OCI-LY1 (cell line): ENCODE data around the gene SLC9A9.
A peak's percentile ranks its signal among the peaks of the same experiment; 100 is the strongest.

ENCODE experiments used
- H2AFZ ChIP-seq: fragments of 200-600 bp; sonication (generic), shearing (Covaris generic); 2 replicates; pipeline ENCODE4 v1.6.0; 2014; ENCODE audit warnings: antibody characterized with exemption, mild to moderate bottlenecking, low read length
- H3F3A ChIP-seq: fragments of 200-600 bp; sonication (generic), shearing (Covaris generic); 2 replicates; pipeline ENCODE4 v1.6.0; 2014; ENCODE audit warnings: mild to moderate bottlenecking, antibody characterized with exemption, low read length, moderate library complexity; ENCODE audit not compliant: insufficient read depth
- H3K27ac ChIP-seq: fragments of 200-600 bp; sonication (generic); 2 replicates; pipeline ENCODE4 v1.5.1; 2014; ENCODE audit warnings: low read length, mixed run types, mild to moderate bottlenecking, low read depth; ENCODE audit not compliant: poor library complexity, severe bottlenecking
- H3K27me3 ChIP-seq: fragments of 200-600 bp; sonication (generic); 2 replicates; pipeline ENCODE4 v1.6.0; 2014; ENCODE audit warnings: antibody characterized with exemption, mild to moderate bottlenecking, low read length, moderate library complexity; ENCODE audit not compliant: insufficient read depth
- H3K36me3 ChIP-seq: fragments of 200-600 bp; sonication (generic); 2 replicates; pipeline ENCODE4 v1.6.1; 2014; ENCODE audit warnings: mild to moderate bottlenecking, antibody characterized with exemption, low read length, moderate library complexity, mixed read lengths; ENCODE audit not compliant: insufficient read depth
- H3K4me1 ChIP-seq: fragments of 200-600 bp; sonication (generic); 2 replicates; pipeline ENCODE4 v1.5.1; 2014; ENCODE audit warnings: mild to moderate bottlenecking, low read length, moderate library complexity; ENCODE audit not compliant: insufficient read depth, severe bottlenecking
- H3K4me2 ChIP-seq: fragments of 200-600 bp; sonication (generic), shearing (Covaris generic); 2 replicates; pipeline ENCODE4 v1.6.1; 2014; ENCODE audit warnings: low read length
- H3K4me3 ChIP-seq: fragments of 200-600 bp; sonication (generic); 2 replicates; pipeline ENCODE4 v1.5.1; 2014; ENCODE audit warnings: low read length, low read depth, mild to moderate bottlenecking, mixed read lengths; ENCODE audit not compliant: poor library complexity, severe bottlenecking
- H3K79me2 ChIP-seq: fragments of 200-600 bp; shearing (Covaris generic); 2 replicates; pipeline ENCODE4 v1.6.1; 2016; ENCODE audit warnings: mixed run types, low read length, mixed read lengths; ENCODE audit not compliant: insufficient read depth
- H3K9ac ChIP-seq: fragments of 200-600 bp; sonication (generic), shearing (Covaris generic); 2 replicates; pipeline ENCODE4 v1.6.1; 2014; ENCODE audit warnings: mild to moderate bottlenecking, low read length, mixed read lengths
- H3K9me2 ChIP-seq: fragments of 200-600 bp; sonication (generic), shearing (Covaris generic); 2 replicates; pipeline ENCODE4 v1.6.1; 2014; ENCODE audit warnings: low read depth, mild to moderate bottlenecking, low read length, mixed read lengths
- H3K9me3 ChIP-seq: fragments of 200-600 bp; shearing (Covaris generic); 2 replicates; pipeline ENCODE4 v1.6.1; 2014; ENCODE audit warnings: low read length, mixed read lengths
- H4K20me1 ChIP-seq: fragments of 200-600 bp; sonication (generic), shearing (Covaris generic); 2 replicates; pipeline ENCODE4 v1.6.0; 2016; ENCODE audit warnings: mild to moderate bottlenecking, low read length; ENCODE audit not compliant: insufficient read depth
- EZH2 ChIP-seq: fragments of 200-600 bp; sonication (generic), shearing (Covaris generic); IDR thresholded peaks from 2 replicates; pipeline ENCODE4 v1.8.0; 2017; ENCODE audit warnings: borderline replicate concordance, mixed run types, mild to moderate bottlenecking, antibody characterized with exemption, low read length, moderate library complexity, mixed read lengths
- TF ChIP-seq, protein P1 (sequence below): fragments of 200-600 bp; sonication (generic), shearing (Covaris generic); IDR thresholded peaks from 2 replicates; pipeline ENCODE4 v1.5.1; 2017; ENCODE audit warnings: mild to moderate bottlenecking, antibody characterized with exemption, low read length, moderate library complexity, mixed read lengths

The SLC9A9 gene

GRCh38 chr3:143848704-143849103 is 436 bp upstream of the SLC9A9 start:
- Histone ChIP-seq H3K9me2 (no peaks in the 10 kb centered on the region), H3K27ac (no peak overlapping the region), H2AFZ (peak overlapping the region; percentile 94), H3K9ac (peak overlapping the region; percentile 68; the same call in 1 of the 2 replicates), H4K20me1 (no peaks in the 10 kb centered on the region), H3F3A (no peaks in the 10 kb centered on the region), H3K4me3 (peak overlapping the region; percentile 71), H3K4me1 (peaks cover 20% of the 10 kb centered on the region), H3K36me3 (no peaks in the 10 kb centered on the region), H3K79me2 (no peaks in the 10 kb centered on the region), H3K9me3 (no peaks in the 10 kb centered on the region), H3K27me3 (no peaks in the 10 kb centered on the region), H3K4me2 (peak overlapping the region; percentile 92)
- TF ChIP-seq, protein P1, sequence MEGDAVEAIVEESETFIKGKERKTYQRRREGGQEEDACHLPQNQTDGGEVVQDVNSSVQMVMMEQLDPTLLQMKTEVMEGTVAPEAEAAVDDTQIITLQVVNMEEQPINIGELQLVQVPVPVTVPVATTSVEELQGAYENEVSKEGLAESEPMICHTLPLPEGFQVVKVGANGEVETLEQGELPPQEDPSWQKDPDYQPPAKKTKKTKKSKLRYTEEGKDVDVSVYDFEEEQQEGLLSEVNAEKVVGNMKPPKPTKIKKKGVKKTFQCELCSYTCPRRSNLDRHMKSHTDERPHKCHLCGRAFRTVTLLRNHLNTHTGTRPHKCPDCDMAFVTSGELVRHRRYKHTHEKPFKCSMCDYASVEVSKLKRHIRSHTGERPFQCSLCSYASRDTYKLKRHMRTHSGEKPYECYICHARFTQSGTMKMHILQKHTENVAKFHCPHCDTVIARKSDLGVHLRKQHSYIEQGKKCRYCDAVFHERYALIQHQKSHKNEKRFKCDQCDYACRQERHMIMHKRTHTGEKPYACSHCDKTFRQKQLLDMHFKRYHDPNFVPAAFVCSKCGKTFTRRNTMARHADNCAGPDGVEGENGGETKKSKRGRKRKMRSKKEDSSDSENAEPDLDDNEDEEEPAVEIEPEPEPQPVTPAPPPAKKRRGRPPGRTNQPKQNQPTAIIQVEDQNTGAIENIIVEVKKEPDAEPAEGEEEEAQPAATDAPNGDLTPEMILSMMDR: no peak
- no peak for TF ChIP-seq EZH2

- no peak overlapping the region for H3K27ac ChIP-seq
- H3K4me2 ChIP-seq: no peak overlapping the region
- no peaks in the 10 kb centered on the region for H3K36me3 ChIP-seq
- peaks cover 17% of the 10 kb centered on the region for H3K4me1 ChIP-seq
- H3K27me3 ChIP-seq: 0 out of 2 replicates have a peak, but pooled peaks cover under 1% of the 10 kb centered on the region
- no peak overlapping the region for H3K9ac ChIP-seq
- no peaks in the 10 kb centered on the region for H3K9me2 ChIP-seq
- no peak overlapping the region for H3K4me3 ChIP-seq
- H4K20me1 ChIP-seq: no peaks in the 10 kb centered on the region
- no peak for TF ChIP-seq EZH2
- TF ChIP-seq, protein P1: no peak
- H3K9me3 ChIP-seq: no peaks in the 10 kb centered on the region
- H3K79me2 ChIP-seq: no peaks in the 10 kb centered on the region
- H2AFZ ChIP-seq: no peak overlapping the region
- H3F3A ChIP-seq: no peaks in the 10 kb centered on the region
Observed at GRCh38 chr3:143843587-143843986, 4.7 kb downstream of the SLC9A9 start.

DNA sequence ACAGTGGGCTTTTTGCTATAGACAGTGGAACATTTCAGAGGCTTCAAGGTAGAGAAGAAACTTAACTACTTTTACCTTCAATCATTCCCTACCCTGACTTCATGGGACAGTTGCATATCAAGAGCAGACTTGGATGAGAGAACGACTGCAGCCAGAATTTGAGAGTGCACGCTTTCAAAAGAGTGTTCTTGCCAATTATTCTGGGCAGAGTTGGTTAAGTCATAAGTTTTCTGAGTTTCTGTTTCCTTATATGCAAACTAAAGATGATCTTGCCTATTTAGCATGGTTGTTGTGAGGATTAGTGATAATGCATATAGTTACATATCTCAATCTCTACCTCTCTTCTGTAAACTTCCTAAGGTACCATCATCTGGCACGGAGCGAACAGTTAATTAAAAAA is 7.6 kb downstream of the SLC9A9 start:
- Histone ChIP-seq H3K4me1 (no peaks in the 10 kb centered on the region), H3K9me3 (no peaks in the 10 kb centered on the region), H3K4me2 (no peak overlapping the region), H3K36me3 (no peaks in the 10 kb centered on the region), H3K9me2 (no peaks in the 10 kb centered on the region), H4K20me1 (no peaks in the 10 kb centered on the region), H3K4me3 (no peak overlapping the region), H3K9ac (no peak overlapping the region), H3K79me2 (no peaks in the 10 kb centered on the region), H3K27me3 (0 out of 2 replicates have a peak, but pooled peaks cover 4% of the 10 kb centered on the region), H2AFZ (no peak overlapping the region), H3F3A (no peaks in the 10 kb centered on the region), H3K27ac (no peak overlapping the region)
- TF ChIP-seq, protein P1: no peak
- no peak for TF ChIP-seq EZH2
